HG02642 (cell line): ENCODE measurements around the gene HSD17B7.
"Not testable (repeated sequence)": the region's sequence is repeated elsewhere in the genome, so short reads cannot be mapped to it uniquely, and the experiment has no call there.

Experiments used
- ATAC-seq: cut with Tn5 transposase; IDR thresholded peaks from one replicate; pipeline ENCODE4 v1.9.1; 2021; ENCODE audit warnings: mild to moderate bottlenecking; ENCODE audit not compliant: unreplicated experiment, poor library complexity

HSD17B7 gene, protein sequence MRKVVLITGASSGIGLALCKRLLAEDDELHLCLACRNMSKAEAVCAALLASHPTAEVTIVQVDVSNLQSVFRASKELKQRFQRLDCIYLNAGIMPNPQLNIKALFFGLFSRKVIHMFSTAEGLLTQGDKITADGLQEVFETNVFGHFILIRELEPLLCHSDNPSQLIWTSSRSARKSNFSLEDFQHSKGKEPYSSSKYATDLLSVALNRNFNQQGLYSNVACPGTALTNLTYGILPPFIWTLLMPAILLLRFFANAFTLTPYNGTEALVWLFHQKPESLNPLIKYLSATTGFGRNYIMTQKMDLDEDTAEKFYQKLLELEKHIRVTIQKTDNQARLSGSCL

DNA sequence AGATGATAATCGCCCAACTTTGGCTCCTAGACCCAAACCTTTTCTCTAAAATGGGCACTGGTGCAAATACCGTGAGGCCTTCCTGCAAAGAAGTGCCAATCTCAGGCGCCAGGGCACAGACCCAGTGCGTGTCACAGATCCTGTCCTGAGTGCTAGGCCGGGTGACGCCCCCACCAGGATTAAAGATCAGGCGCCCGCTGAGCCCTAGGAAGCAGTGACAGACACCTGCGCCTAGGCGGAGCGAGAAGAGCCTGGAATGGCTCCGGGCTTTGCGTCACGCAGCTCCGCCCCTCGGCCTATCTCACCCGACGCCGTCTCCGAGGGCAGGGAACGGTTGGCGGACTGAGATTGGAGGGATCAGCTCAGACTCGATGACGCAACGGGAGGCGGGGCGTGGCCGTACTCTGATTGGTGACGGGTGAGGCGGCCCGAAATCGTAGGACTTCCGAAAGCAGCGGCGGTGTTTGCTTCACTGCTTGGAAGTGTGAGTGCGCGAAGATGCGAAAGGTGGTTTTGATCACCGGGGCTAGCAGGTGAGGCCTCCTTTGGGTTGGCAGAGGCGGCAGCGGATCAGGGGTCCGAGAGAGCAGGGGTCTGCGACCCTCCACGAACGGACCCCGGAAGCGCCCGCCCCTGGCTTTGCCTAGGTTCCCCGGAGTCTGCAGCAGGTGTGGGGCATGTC, at the start of gene HSD17B7:
Gene HSD17B7, plus strand, starts transcription at position 400 of the 682 bp plus-strand sequence. Its CDS starts 99 bp downstream, at position 499.
- peak; percentile 100 for ATAC-seq

DNA sequence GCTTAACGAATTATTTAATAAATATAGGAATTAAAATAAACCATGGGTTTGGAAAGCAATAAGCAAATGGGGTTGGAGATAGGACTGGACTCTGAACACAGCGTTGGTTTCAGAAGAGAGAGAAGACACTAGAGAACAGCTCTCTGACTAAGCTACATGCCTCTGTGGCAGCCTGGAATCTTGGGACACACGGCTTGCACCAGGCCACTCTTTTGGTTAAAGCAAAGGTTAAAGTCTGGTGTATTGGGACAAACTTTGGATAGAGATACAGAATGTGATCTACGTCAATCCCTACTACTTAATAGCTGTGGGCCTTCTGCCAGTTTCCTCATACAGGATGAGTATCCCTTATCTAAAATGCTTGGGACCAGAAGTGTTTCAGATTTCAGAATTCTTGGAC, 49.7 kb upstream of the HSD17B7 start:
- ATAC-seq: no peak

DNA sequence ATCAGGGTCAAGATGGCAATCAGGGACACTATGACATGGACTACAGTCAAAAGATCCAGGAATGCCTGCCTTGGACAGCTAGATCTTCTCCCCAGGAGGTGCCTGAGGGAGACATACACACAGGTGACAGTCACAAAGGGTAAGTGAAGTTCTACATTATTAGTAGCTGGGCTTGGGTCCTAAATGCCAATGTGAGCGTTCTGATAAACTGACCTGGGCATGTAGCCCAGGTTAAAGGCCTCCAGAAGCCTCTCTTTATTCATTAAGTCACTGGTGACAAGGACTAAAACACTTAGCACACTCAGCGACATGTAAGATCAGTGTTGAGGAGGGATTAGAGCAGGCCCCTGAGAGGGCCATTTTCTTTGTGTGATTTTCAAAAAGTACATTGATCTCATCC, 48.9 kb upstream of the HSD17B7 start:
- ATAC-seq: no peak

DNA sequence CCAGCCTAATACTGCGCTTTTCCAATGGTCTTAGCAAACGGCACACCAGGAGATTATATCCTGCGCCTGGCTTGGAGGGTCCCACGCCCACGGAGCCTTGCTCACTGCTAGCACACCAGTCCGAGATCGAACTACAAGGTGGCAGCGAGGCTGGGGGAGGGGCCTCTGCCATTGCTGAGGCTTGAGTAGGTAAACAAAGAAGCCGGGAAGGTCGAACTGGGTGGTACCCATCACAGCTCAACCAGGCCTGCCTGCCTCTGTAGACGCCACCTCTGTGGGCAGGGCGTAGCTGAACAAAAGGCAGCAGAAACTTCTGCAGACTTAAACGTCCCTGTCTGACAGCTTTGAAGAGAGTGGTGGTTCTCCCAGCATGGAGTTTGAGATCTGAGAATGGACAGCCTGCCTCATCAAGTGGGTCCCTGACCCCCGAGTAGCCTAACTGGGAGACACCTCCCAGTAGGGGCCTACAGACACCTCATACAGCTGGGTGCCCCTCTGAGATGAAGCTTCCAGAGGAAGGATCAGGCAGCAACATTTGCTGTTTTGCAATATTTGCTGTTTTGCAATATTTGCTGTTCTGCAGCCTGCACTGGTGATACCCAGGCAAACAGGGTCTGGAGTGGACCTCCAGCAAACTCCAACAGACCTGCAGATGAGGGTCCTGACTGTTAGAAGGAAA, 44.1 kb upstream of the HSD17B7 start:
- ATAC-seq: not testable (repeated sequence)

DNA sequence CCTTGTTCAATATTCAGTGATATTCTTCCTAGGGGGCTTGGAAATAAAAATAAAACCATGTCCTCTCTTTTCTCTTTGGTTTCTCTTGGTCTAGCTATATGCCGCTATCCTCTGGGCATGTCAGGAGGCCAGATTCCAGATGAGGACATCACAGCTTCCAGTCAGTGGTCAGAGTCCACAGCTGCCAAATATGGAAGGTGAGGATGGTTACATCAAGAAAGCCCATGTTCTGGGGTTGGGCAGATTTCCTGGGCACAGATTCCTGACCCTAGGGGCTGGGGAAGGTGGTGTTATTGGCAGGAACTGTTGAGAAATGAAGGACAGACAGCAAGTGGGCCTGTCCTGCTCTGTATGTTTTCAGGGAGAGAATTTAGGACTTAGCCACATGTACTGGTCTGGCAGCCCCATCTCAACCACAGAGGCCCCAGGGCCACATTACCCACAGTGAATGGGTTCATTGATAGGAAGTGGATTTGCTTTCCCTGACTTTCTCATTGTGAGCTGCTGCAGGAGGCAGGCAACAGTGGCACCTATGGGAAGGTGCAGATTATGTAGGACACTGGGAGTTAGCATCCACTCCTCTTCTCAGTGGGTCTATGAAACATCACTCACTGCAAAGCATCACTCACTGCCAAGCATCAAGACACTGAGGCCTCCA, 37.4 kb upstream of the HSD17B7 start:
- ATAC-seq: no peak

DNA sequence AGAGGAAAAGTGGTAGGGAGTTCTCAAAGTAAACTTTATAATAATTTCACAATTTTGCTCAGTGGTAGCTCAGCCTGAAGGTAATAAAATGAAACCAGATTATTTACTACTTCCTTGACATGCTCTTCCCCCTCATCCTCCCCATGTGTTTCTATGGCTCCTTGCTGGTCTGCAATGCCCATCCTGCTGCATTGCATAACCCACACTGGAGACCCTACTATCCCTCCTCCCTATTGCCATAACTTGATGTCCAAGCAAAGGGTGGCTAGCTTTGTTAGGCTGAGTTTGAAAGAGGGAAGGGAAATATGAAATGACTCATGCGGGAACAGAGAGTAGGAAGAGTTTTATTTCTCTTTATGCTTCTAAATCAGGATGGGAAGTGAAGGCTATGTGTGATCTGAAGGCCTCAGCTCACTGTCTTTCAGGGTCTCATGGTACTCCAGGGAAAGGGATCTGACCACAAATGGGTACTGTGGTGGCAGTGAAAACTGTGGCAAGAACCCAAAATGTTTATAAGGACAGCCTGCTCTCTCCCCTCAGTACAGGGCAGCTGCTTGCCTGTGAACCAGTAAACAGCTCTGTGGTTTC, 36.4 kb upstream of the HSD17B7 start:
- ATAC-seq: no peak

DNA sequence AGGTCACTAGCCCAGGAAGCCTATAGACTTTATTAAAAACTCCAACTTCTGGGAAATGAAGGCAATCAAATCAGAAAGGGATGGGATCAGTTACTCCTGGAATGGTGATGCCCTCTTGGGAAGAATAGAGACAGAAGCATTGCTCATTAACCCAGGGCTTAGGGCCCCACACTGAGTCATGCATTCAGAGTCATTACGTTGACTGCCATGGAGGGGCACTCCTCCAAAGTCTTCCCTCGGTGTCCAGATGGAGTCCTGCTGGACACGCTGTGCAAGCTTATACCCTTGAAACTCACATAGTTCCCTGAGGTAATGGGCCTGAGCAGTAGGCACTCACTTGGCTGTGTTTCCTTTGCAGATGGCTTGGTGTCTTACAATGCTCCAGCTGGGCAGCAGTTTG, 35.2 kb upstream of the HSD17B7 start:
- ATAC-seq: no peak

DNA sequence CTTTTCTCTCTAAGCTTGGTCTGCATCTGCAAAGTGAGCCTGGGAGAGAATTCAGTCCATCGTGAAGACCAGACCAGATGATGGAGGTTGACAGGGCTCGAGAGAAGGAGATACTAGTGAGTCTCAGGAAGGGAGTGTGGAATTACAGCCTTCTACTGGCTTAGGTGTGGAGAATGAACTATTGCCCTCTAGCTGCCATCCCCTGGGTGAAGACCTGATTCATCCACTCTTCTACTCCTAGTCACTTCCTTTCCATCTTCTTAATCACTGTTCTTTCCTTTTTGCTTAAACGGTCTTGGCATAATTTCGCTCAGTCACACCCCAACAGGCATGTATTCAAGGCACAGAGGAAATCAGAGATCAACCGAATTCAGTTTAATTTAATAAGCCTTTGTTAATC, 34.0 kb upstream of the HSD17B7 start:
- ATAC-seq: no peak

DNA sequence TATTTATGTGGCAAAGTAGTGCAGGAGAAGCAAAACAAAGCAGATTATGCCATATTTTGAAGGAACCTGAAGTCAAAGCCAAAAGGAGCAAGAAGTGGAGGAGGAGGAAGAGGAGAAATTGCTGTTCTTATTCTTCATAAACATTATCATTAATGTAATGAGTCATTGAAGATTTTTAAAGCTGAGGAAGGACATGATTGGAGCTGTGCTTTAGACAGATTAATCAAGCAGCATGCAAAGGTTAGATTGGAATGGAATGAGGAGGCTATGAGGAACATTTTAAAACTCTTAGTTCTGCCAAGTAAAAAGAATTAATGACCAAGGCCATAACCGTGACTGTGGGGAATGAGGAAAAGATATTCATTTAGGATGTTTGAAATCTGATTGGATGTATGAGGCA, 33.0 kb upstream of the HSD17B7 start:
- no peak for ATAC-seq

DNA sequence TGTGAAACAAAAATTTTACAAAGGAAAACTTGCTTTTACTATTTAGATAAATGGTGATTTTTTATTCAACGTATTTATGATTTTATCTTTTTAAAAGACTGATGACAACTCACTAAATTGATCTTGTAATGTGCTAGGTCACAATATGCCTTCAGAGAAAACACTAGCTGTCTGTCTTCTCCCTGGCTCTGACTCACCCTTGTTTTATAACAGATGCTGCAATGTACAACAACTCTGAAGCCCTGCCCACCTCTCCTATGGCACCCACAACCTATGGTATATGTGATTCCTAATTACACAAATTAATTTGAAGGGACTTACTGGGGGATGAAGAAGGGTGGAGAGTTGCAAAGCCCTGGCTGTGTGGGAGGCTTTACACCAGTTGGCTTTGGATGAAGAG, 24.7 kb upstream of the HSD17B7 start:
- no peak for ATAC-seq

DNA sequence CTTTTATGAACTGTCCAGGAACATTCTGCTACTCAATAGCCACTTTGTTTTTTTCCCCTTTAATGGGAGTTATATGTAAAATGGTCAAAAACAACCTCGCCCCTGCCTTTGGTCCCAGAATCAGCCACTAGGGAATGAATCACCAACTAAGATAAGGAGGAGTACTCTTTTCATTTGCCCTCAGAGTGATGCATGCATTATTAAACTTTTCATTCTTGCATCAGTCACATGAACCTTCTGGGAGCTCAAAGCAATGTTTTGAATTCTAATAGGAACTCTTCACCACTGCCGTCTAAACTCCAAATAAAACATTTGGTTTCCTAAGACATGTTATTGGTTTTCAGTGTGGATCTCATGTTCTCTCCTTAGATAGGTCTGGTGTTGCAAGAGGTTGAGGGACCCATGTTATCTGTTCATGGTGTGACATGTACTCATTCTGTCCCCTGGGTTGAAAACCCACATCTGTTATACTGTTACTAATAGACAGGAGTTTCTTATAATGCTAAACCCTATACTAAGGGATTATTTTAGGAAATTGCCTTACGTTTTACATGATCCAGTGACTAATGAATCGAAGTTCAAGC, 17.8 kb upstream of the HSD17B7 start:
- ATAC-seq: no peak

DNA sequence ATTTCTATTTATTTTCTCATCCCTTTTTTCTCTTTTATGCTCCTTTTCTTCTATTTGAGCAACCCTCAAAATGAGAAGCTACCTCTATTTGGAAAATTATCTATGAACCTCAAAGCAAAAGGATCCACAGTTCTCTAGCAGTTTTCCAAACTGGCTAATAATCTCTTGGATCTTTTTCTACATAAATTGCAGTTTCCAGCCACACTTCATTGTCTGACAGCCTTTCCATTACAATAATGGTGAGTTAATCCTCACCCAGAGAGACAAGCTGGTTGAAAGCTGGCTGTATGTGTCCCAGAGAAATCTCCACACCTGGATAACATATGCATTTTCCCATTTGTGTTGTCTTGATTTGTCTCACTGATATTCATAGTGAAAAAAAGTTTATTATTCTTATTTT, 16.5 kb upstream of the HSD17B7 start:
- no peak for ATAC-seq

DNA sequence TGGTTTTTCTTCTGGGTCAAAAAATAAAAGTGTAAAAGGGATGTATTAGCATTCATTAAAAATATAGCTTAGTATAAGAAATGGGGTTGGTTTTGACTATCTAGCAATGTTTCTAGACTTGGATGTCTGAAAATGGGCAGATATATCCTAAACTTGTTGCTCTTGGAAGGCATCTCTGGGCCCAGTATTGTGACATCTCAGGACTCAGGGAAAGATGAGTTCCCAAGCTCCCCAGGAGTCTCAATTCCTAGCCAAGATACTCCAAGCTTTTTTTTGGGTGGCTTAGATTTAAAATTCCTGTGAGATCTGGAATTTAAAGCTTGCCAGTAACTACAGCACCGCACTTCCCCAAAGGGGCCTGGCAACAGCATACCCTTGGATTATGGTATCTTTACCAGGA, 11.5 kb upstream of the HSD17B7 start:
- ATAC-seq: no peak

DNA sequence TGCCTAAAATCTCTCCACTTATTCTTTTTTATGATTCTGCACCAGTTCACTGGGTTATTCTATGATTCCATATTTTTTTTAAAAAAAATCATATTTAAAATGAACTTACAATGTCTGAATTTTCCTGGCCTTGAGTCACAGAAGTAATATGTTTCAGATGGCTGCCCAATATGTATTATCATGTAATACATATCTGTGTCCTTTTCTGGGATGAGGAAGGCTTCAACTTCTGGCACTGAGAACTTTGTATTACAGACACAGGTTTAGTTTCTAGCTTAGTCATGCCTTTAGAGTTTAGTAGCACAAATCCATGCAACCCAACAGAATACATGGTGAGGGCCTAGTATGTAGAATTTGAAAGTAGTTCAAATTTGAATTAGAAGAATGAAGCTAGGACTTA, 7.8 kb upstream of the HSD17B7 start:
- ATAC-seq: no peak

DNA sequence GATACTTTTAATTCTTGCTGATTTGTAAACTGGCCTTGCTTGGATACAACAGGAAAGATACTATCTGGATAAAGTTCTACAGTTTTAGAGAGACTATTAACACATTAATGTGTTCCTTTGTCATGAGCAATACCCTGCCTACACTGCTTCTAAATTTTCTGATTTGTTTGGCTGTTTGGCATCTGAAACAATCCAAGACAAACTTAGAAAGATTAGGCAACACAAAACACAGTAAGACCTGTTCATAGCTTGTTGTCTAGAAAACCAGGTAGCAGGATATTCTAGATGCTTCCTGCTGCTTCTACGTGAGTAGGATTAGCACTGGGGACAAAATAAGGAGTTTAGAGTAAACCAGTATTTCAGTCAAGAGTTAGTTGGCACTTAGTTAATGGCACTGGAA, 5.6 kb upstream of the HSD17B7 start:
- ATAC-seq: not testable (repeated sequence)

DNA sequence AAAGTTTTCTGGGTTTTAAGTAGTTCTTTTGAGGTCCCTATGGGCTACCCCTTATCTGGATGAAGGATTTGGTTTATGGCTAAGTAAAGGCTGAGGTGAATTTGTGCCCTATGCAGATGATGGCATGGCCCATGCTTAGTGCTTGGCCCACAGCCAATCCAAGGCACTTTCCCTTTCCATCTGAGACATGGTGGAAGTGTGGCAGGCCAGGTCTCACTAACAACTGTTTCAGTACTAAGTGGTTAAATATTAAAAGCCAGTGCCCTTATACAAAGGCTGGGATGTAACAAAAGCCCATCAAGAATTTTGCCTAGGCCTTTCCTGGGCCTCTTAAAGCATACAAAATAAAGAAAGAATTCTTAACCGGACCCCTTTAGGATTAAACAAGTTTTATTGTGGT, 1.7 kb upstream of the HSD17B7 start:
- ATAC-seq: not testable (repeated sequence)

DNA sequence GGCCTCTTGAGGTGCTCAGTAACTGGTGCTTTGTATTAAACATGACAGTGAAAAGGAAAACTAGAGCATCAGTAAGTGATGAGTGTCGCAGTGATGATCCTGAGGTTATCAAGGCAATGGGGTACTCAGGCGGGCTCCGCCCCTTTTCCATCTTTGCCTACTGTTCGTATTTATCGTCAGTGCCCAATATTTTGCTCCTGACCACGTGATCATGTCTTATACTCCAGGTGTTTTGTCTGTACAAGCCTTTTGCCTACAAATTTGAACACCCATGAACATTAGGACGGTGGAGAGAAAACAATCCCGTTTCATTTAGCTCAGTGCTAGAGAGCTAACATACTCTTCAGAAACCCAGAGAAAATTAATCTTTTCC, 469 bp downstream of the HSD17B7 start:
- not testable (repeated sequence) for ATAC-seq

DNA sequence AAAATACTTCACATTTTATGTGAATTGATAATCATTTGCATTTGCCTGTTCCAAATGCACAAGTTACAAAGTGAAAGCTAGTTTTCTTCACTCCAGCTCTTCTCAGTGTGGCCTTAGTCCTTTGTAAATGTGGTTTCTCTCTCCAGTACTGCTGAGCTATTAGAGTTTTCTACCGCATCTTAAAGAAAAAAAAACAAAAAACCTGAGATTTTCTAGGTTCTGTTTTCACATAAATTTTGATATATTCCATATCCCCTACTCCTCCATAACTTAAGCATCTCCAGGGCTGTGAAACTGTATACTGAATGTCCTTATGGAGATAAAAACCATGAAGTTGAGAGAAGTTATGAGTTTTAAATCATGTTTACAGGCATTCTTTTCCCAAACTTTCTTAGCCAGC, 3.8 kb downstream of the HSD17B7 start:
- not testable (repeated sequence) for ATAC-seq

DNA sequence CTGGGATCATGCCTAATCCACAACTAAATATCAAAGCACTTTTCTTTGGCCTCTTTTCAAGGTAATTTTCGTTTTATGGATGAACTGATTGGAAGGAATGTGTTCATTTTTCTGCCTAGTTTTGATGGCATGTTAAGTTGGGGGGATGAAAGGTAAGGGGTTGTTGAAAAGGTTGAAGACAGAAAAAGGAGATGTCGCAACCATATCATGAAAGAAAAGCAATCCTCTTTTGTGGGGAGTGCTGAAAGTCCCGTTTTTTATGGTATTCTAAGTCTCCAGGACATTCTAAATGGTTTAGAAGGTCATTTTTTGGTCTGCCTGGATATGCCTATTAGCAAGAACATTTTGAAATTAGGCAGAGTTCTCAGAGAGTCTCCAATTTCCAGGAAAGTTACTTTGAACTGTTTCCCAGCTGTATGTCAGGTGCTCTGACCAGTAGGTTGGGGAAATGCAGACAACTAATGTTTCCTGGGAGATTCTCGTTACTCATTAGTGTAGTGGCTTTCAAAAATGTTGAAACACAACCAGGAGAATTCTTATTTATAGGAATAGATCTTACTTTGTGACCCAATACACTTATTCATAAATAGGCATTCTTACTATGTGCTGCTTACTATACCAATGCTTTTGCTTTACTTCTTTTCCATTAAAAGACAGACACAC, 6.2 kb downstream of the HSD17B7 start:
- ATAC-seq: not testable (repeated sequence)
